Astrocyte (in vitro differentiated cells and primary cell): ENCODE results near the gene LRRC28. TPM values are rescaled to one million over a fixed set of nuclear protein-coding genes. Genes with fewer than 3 reads are reported as not detected.
"Not testable (repeated sequence)": the region's sequence is repeated elsewhere in the genome, so short reads cannot be mapped to it uniquely, and the experiment has no call there.

Experiments used
- DNase-seq: peaks from one replicate; pipeline ENCODE4 v3.0.0-alpha.2; 2010; ENCODE audit warnings: low read depth
- FAIRE-seq: peaks from 2 replicates; lab custom pipeline; 2011; peaks lifted over from hg19 to GRCh38; lab: Jason Lieb, UNC
- H2AFZ ChIP-seq: 2 replicates; pipeline ENCODE4 v1.6.0; 2012; ENCODE audit warnings: low read depth, low read length, inconsistent platforms
- H3K27ac ChIP-seq: 2 replicates; pipeline ENCODE4 v1.5.1; 2011; ENCODE audit warnings: low read depth, low read length, inconsistent platforms
- H3K27me3 ChIP-seq: 2 replicates; pipeline ENCODE4 v1.6.0; 2011; ENCODE audit warnings: low read length, inconsistent platforms; ENCODE audit not compliant: insufficient read depth
- H3K36me3 ChIP-seq: 2 replicates; pipeline ENCODE4 v1.5.1; 2011; ENCODE audit warnings: low read length, inconsistent platforms; ENCODE audit not compliant: insufficient read depth
- H3K4me1 ChIP-seq: 2 replicates; pipeline ENCODE4 v1.5.1; 2011; ENCODE audit warnings: low read length, inconsistent platforms; ENCODE audit not compliant: insufficient read depth
- H3K4me2 ChIP-seq: 2 replicates; pipeline ENCODE4 v1.6.0; 2012; ENCODE audit warnings: low read length, inconsistent platforms
- H3K4me3 ChIP-seq: 2 replicates; pipeline ENCODE4 v1.5.1; 2011; ENCODE audit warnings: low read depth, mild to moderate bottlenecking, low read length, inconsistent platforms; ENCODE audit not compliant: insufficient read depth
- H3K79me2 ChIP-seq: 2 replicates; pipeline ENCODE4 v1.6.0; 2012; ENCODE audit warnings: mild to moderate bottlenecking, low read length, inconsistent platforms; ENCODE audit not compliant: insufficient read depth
- H3K9ac ChIP-seq: 2 replicates; pipeline ENCODE4 v1.6.0; 2012; ENCODE audit warnings: mild to moderate bottlenecking, low read length, inconsistent platforms
- H3K9me3 ChIP-seq: 2 replicates; pipeline ENCODE4 v1.5.1; 2012; ENCODE audit warnings: low read depth, mild to moderate bottlenecking, low read length, inconsistent platforms; ENCODE audit not compliant: insufficient read depth
- H4K20me1 ChIP-seq: 2 replicates; pipeline ENCODE4 v1.6.0; 2012; ENCODE audit warnings: low read length, inconsistent platforms; ENCODE audit not compliant: insufficient read depth
- H3K27ac Mint-ChIP-seq: one replicate; pipeline ENCODE4 v1.8.0; 2021; ENCODE audit warnings: mild to moderate bottlenecking, mixed read lengths; ENCODE audit not compliant: unreplicated experiment
- H3K27me3 Mint-ChIP-seq: one replicate; pipeline ENCODE4 v1.8.0; 2021; ENCODE audit warnings: low read depth, mixed read lengths; ENCODE audit not compliant: unreplicated experiment
- H3K36me3 Mint-ChIP-seq: one replicate; pipeline ENCODE4 v1.8.0; 2021; ENCODE audit warnings: low read depth, mixed read lengths; ENCODE audit not compliant: unreplicated experiment
- H3K4me1 Mint-ChIP-seq: one replicate; pipeline ENCODE4 v1.8.0; 2021; ENCODE audit warnings: low read depth, mixed read lengths; ENCODE audit not compliant: unreplicated experiment
- H3K4me3 Mint-ChIP-seq: one replicate; pipeline ENCODE4 v1.8.0; 2021; ENCODE audit warnings: mild to moderate bottlenecking, moderate library complexity, mixed read lengths; ENCODE audit not compliant: unreplicated experiment
- H3K9me3 Mint-ChIP-seq: one replicate; pipeline ENCODE4 v1.8.0; 2021; ENCODE audit warnings: mild to moderate bottlenecking, mixed read lengths; ENCODE audit not compliant: unreplicated experiment
- CTCF ChIP-seq: IDR thresholded peaks from 2 replicates; pipeline ENCODE4 v1.5.1; 2011; ENCODE audit warnings: low read depth, mild to moderate bottlenecking, inconsistent platforms, low read length, moderate library complexity; ENCODE audit not compliant: insufficient read depth
- EZH2 ChIP-seq: IDR thresholded peaks from 2 replicates; pipeline ENCODE4 v1.6.1; 2012; ENCODE audit warnings: mild to moderate bottlenecking, low read length, inconsistent platforms; ENCODE audit not compliant: insufficient read depth
- total RNA-seq: library from RNA; stranded (reverse); gene quantifications from 2 replicates; pipeline ENCODE4 v1.2.1, GENCODE V29; 2021

LRRC28 gene
- total RNA-seq, 1 donor from 2014 or later = 28.1 TPM

- Histone ChIP-seq H3K79me2 (no peaks in the 10 kb centered on the region), H3K9ac (no peak overlapping the region), H3K4me3 (no peak overlapping the region), H3K9me3 (no peaks in the 10 kb centered on the region), H3K27me3 (no peaks in the 10 kb centered on the region), H3K36me3 (no peaks in the 10 kb centered on the region), H3K27ac (no peak overlapping the region), H3K4me2 (no peak overlapping the region), H4K20me1 (no peaks in the 10 kb centered on the region), H3K4me1 (no peaks in the 10 kb centered on the region), H2AFZ (no peak overlapping the region)
- no peak overlapping the region for H3K27ac Mint-ChIP-seq
- peaks cover 5% of the 10 kb centered on the region for H3K9me3 Mint-ChIP-seq
- no peak overlapping the region for H3K4me3 Mint-ChIP-seq
- H3K36me3 Mint-ChIP-seq = no peaks in the 10 kb centered on the region
- FAIRE-seq (no peak), DNase-seq (no peak)
- peaks cover 5% of the 10 kb centered on the region for H3K4me1 Mint-ChIP-seq
- no peak for TF ChIP-seq EZH2
- no peak for TF ChIP-seq CTCF
- no peaks in the 10 kb centered on the region for H3K27me3 Mint-ChIP-seq
Measured at GRCh38 chr15:99396375-99396774, 145.1 kb downstream of the LRRC28 start.

GRCh38 chr15:99399061-99399460, 147.8 kb downstream of the LRRC28 start:
- DNase-seq = no peak
- FAIRE-seq = no peak
- Mint-ChIP-seq H3K9me3 (no peaks in the 10 kb centered on the region), H3K4me3 (no peak overlapping the region), H3K4me1 (peaks cover 12% of the 10 kb centered on the region), H3K36me3 (no peaks in the 10 kb centered on the region), H3K27me3 (no peaks in the 10 kb centered on the region), H3K27ac (peak overlapping the region; percentile 92)
- no peak for TF ChIP-seq CTCF
- TF ChIP-seq EZH2 = no peak
- Histone ChIP-seq H3K36me3 (no peaks in the 10 kb centered on the region), H2AFZ (no peak overlapping the region), H3K27me3 (no peaks in the 10 kb centered on the region), H3K9me3 (no peaks in the 10 kb centered on the region), H4K20me1 (no peaks in the 10 kb centered on the region), H3K9ac (no peak overlapping the region), H3K27ac (no peak overlapping the region), H3K4me3 (no peak overlapping the region), H3K79me2 (no peaks in the 10 kb centered on the region), H3K4me1 (no peaks in the 10 kb centered on the region), H3K4me2 (no peak overlapping the region)

GRCh38 chr15:99399618-99400017, 148.3 kb downstream of the LRRC28 start:
- Histone ChIP-seq H3K27ac (no peak overlapping the region), H4K20me1 (no peaks in the 10 kb centered on the region), H3K79me2 (no peaks in the 10 kb centered on the region), H2AFZ (no peak overlapping the region), H3K9me3 (no peaks in the 10 kb centered on the region), H3K27me3 (no peaks in the 10 kb centered on the region), H3K4me2 (no peak overlapping the region), H3K4me1 (no peaks in the 10 kb centered on the region), H3K9ac (no peak overlapping the region), H3K4me3 (no peak overlapping the region), H3K36me3 (no peaks in the 10 kb centered on the region)
- Mint-ChIP-seq H3K9me3 (no peaks in the 10 kb centered on the region), H3K27ac (peak overlapping the region; percentile 92), H3K27me3 (no peaks in the 10 kb centered on the region), H3K4me3 (no peak overlapping the region), H3K4me1 (peaks cover 12% of the 10 kb centered on the region), H3K36me3 (no peaks in the 10 kb centered on the region)
- FAIRE-seq (no peak), DNase-seq (no peak)
- TF ChIP-seq EZH2 (no peak), CTCF (no peak)

- H3K27ac ChIP-seq, H3K4me3 Mint-ChIP-seq, H3K4me3 ChIP-seq, H3K79me2 ChIP-seq, H3K4me2 ChIP-seq, H2AFZ ChIP-seq, H3K27me3 Mint-ChIP-seq, H3K27me3 ChIP-seq, FAIRE-seq, H3K36me3 ChIP-seq, H3K9me3 ChIP-seq, DNase-seq, H3K4me1 ChIP-seq, H4K20me1 ChIP-seq, H3K9ac ChIP-seq, H3K36me3 Mint-ChIP-seq, H3K9me3 Mint-ChIP-seq: not testable (repeated sequence)
- Mint-ChIP-seq H3K27ac (peak overlapping the region; percentile 27), H3K4me1 (peaks cover 12% of the 10 kb centered on the region)
Measured at GRCh38 chr15:99401216-99401615, 149.9 kb downstream of the LRRC28 start.
